GM18499 (cell line): ENCODE results near the gene FBXL13.
"Not testable (repeated sequence)": the region's sequence is repeated elsewhere in the genome, so short reads cannot be mapped to it uniquely, and the experiment has no call there.

ENCODE experiments used
- ATAC-seq: cut with Tn5 transposase; IDR thresholded peaks from one replicate; pipeline ENCODE4 v1.9.1; 2021; ENCODE audit warnings: moderate number of reproducible peaks; ENCODE audit not compliant: insufficient read depth, unreplicated experiment

Gene FBXL13

GRCh38 chr7:103034318-103034717 is 40.3 kb downstream of the FBXL13 start:
- not testable (repeated sequence) for ATAC-seq

- ATAC-seq = no peak
Measured at GRCh38 chr7:103031781-103032180, 42.8 kb downstream of the FBXL13 start.

GRCh38 chr7:103031024-103031423 is 43.6 kb downstream of the FBXL13 start:
- ATAC-seq = no peak

GRCh38 chr7:103025341-103025740 is 49.3 kb downstream of the FBXL13 start:
- ATAC-seq = no peak

GRCh38 chr7:103023578-103023977 is 51.0 kb downstream of the FBXL13 start:
- not testable (repeated sequence) for ATAC-seq

- not testable (repeated sequence) for ATAC-seq
Measured at GRCh38 chr7:103021490-103021889, 53.1 kb downstream of the FBXL13 start.

- ATAC-seq = not testable (repeated sequence)
Measured at GRCh38 chr7:103020876-103021275, 53.7 kb downstream of the FBXL13 start.

GRCh38 chr7:103018295-103018694 is 56.3 kb downstream of the FBXL13 start:
- ATAC-seq = not testable (repeated sequence)

- no peak for ATAC-seq
Measured at GRCh38 chr7:103011650-103012049, 62.9 kb downstream of the FBXL13 start.

GRCh38 chr7:103010211-103010610 is 64.4 kb downstream of the FBXL13 start:
- no peak for ATAC-seq

- ATAC-seq = no peak
Measured at GRCh38 chr7:103009466-103010185, 65.0 kb downstream of the FBXL13 start.

- ATAC-seq = no peak
Measured at GRCh38 chr7:103003004-103003403, 71.6 kb downstream of the FBXL13 start.

- ATAC-seq = no peak
Measured at GRCh38 chr7:103001210-103001609, 73.4 kb downstream of the FBXL13 start.

- ATAC-seq = no peak
Measured at GRCh38 chr7:102996957-102997356, 77.6 kb downstream of the FBXL13 start.

- not testable (repeated sequence) for ATAC-seq
Measured at GRCh38 chr7:102995609-102996008, 79.0 kb downstream of the FBXL13 start.

GRCh38 chr7:102994567-102994966 is 80.0 kb downstream of the FBXL13 start:
- ATAC-seq = no peak

- no peak for ATAC-seq
Measured at GRCh38 chr7:102993718-102994029, 80.9 kb downstream of the FBXL13 start.

- no peak for ATAC-seq
Measured at GRCh38 chr7:102992938-102993717, 81.5 kb downstream of the FBXL13 start.

- ATAC-seq = no peak
Measured at GRCh38 chr7:102992509-102992937, 82.1 kb downstream of the FBXL13 start.

GRCh38 chr7:102991540-102992214 is 82.9 kb downstream of the FBXL13 start:
- ATAC-seq = no peak

- no peak for ATAC-seq
Measured at GRCh38 chr7:102991077-102991539, 83.5 kb downstream of the FBXL13 start.
